ENCODE measurements around the gene ACAP2.

- TF ChIP-seq FOXM1 (IDR thresholded peaks at IDR 0.05; ENCODE audit: borderline replicate concordance) (no peak), PKNOX1 (IDR thresholded peaks at IDR 0.05) (no peak), ARNT (IDR thresholded peaks at IDR 0.05) (no peak), LEF1 (IDR thresholded peaks at IDR 0.05; ENCODE audit: borderline replicate concordance) (no peak), SP1 (IDR thresholded peaks at IDR 0.05) (no peak), CTBP1 (IDR thresholded peaks at IDR 0.05; ENCODE audit: borderline replicate concordance) (no peak), ELF4 (IDR thresholded peaks at IDR 0.05) (no peak), NFRKB (IDR thresholded peaks at IDR 0.05) (no peak), HDGF (IDR thresholded peaks at IDR 0.05; ENCODE audit: borderline replicate concordance) (no peak), FOXK2 (IDR thresholded peaks at IDR 0.05) (no peak), FOXA1 (IDR thresholded peaks at IDR 0.05) (no peak), BHLHE40 (IDR thresholded peaks at IDR 0.05; ENCODE audit: borderline replicate concordance) (no peak), TARDBP (IDR thresholded peaks at IDR 0.05) (no peak), SUZ12 (IDR thresholded peaks at IDR 0.05) (no peak)
Measured at GRCh38 chr3:195230244-195230643, 212.6 kb downstream of the ACAP2 start.

All from HEK293T (cell line).